Measurements from ENCODE around the gene ANO2.

The ANO2 gene

GRCh38 chr12:5945071-5946008, at the start of gene ANO2:
ANO2 (minus strand) TSS chr12:5945259; CDS start chr12:5945217, 42 bp downstream.
- no peak for DNase-seq

- DNase-seq = no peak
Measured at GRCh38 chr12:5989621-5990020, 44.6 kb upstream of the ANO2 start.

GRCh38 chr12:5988659-5989116, 43.6 kb upstream of the ANO2 start:
- no peak for DNase-seq

- no peak for DNase-seq
Measured at GRCh38 chr12:5988088-5988487, 43.0 kb upstream of the ANO2 start.

GRCh38 chr12:5987573-5987972, 42.5 kb upstream of the ANO2 start:
- DNase-seq = no peak

GRCh38 chr12:5985471-5985870, 40.4 kb upstream of the ANO2 start:
- no peak for DNase-seq

- no peak for DNase-seq
Measured at GRCh38 chr12:5984873-5985272, 39.8 kb upstream of the ANO2 start.

GRCh38 chr12:5982106-5982505, 37.0 kb upstream of the ANO2 start:
- DNase-seq = no peak

- DNase-seq = no peak
Measured at GRCh38 chr12:5977556-5977955, 32.5 kb upstream of the ANO2 start.

- DNase-seq = no peak
Measured at GRCh38 chr12:5976711-5977110, 31.7 kb upstream of the ANO2 start.

GRCh38 chr12:5976196-5976595, 31.1 kb upstream of the ANO2 start:
- DNase-seq = no peak

GRCh38 chr12:5973461-5974115, 28.5 kb upstream of the ANO2 start:
- no peak for DNase-seq

- DNase-seq = no peak
Measured at GRCh38 chr12:5972387-5972786, 27.3 kb upstream of the ANO2 start.

GRCh38 chr12:5971194-5971850, 26.3 kb upstream of the ANO2 start:
- DNase-seq = no peak

- DNase-seq = no peak
Measured at GRCh38 chr12:5969974-5970690, 25.1 kb upstream of the ANO2 start.

- no peak for DNase-seq
Measured at GRCh38 chr12:5969156-5969973, 24.3 kb upstream of the ANO2 start.

GRCh38 chr12:5967645-5968415, 22.8 kb upstream of the ANO2 start:
- DNase-seq = no peak

GRCh38 chr12:5966486-5967095, 21.5 kb upstream of the ANO2 start:
- no peak for DNase-seq

GRCh38 chr12:5965950-5966383, 20.9 kb upstream of the ANO2 start:
- no peak for DNase-seq
